GM20431 (cell line): ENCODE results near the gene SPACA6.

ENCODE experiments used
- in situ Hi-C: fragments of 300-500 bp; cut with MseI, MboI; formaldehyde crosslinking; loops from one replicate; pipeline ENCODE4 v1.15.0; 2020; ENCODE audit warnings: low sequenced_read_pairs; ENCODE audit not compliant: unreplicated experiment

SPACA6 gene

GRCh38 chr19:51687791-51688670, 5.1 kb upstream of the SPACA6 start:
- in situ Hi-C loops = no loop called here

- in situ Hi-C loops = no loop called here
Observed at GRCh38 chr19:51688671-51689571, 4.2 kb upstream of the SPACA6 start.

GRCh38 chr19:51689751-51690453, 3.2 kb upstream of the SPACA6 start:
- in situ Hi-C loops = no loop called here

GRCh38 chr19:51690454-51691073, 2.6 kb upstream of the SPACA6 start:
- in situ Hi-C loops = no loop called here

- in situ Hi-C loops = no loop called here
Observed at GRCh38 chr19:51691074-51691583, 2.0 kb upstream of the SPACA6 start.

- in situ Hi-C loops = no loop called here
Observed at GRCh38 chr19:51691584-51692428, 1.3 kb upstream of the SPACA6 start.

GRCh38 chr19:51692468-51692867, 662 bp upstream of the SPACA6 start:
- in situ Hi-C loops = no loop called here

- in situ Hi-C loops = no loop called here
Observed at GRCh38 chr19:51693819-51694218, 689 bp downstream of the SPACA6 start.

- in situ Hi-C loops = no loop called here
Observed at GRCh38 chr19:51694318-51695085, 1.4 kb downstream of the SPACA6 start.

GRCh38 chr19:51695088-51695487, 2.0 kb downstream of the SPACA6 start:
- in situ Hi-C loops = no loop called here

- in situ Hi-C loops = no loop called here
Observed at GRCh38 chr19:51695702-51696315, 2.7 kb downstream of the SPACA6 start.

- in situ Hi-C loops = no loop called here
Observed at GRCh38 chr19:51696606-51697005, 3.5 kb downstream of the SPACA6 start.

- in situ Hi-C loops = no loop called here
Observed at GRCh38 chr19:51697169-51697776, 4.1 kb downstream of the SPACA6 start.

- in situ Hi-C loops = no loop called here
Observed at GRCh38 chr19:51698296-51698695, 5.2 kb downstream of the SPACA6 start.

- in situ Hi-C loops = no loop called here
Observed at GRCh38 chr19:51699170-51699569, 6.0 kb downstream of the SPACA6 start.

- in situ Hi-C loops = no loop called here
Observed at GRCh38 chr19:51701468-51702100, 8.5 kb downstream of the SPACA6 start.
